ENCODE data around the gene APP.
"Not testable (repeated sequence)": the region's sequence is repeated elsewhere in the genome, so short reads cannot be mapped to it uniquely, and the experiment has no call there.

Gene APP

DNA sequence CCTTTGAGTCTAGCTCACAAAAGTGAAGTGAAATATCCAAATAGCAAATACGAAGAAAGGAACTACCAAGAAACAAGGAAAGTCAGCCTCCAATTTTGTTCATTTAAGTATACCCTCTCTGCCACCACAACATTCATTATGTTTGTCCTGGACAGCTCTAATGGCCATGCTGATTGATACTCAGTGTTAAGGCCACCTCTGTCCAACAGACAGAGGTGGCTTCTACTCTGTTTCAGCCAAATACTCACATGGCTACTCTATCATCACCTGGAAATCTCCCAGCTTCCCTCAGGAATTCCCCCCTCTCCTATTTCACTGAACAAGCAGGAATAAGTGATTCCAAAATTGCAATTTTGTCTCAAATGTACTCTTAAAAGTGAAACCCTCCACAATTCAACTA is 10.7 kb downstream of the APP start:
- no peak for DNase-seq

DNA sequence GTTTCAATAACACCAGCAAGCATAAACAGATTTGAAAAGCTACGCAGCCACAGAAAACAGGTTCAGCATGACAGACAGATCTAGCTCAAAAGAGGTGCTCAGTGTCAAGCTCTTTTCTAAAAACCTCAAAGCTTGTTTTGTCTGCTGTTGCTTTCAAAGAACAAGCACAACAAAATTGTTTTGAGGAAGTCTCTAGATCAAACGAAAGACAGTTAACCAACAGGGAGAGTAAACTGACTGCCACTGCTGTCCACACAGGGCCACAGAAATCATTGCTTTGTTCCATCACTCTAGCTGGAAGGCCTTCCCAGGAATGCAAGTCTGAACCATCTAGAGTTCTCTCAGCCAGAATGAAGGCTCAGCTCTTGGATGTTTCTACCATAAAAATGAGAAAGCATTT is 12.8 kb downstream of the APP start:
- no peak for DNase-seq

DNA sequence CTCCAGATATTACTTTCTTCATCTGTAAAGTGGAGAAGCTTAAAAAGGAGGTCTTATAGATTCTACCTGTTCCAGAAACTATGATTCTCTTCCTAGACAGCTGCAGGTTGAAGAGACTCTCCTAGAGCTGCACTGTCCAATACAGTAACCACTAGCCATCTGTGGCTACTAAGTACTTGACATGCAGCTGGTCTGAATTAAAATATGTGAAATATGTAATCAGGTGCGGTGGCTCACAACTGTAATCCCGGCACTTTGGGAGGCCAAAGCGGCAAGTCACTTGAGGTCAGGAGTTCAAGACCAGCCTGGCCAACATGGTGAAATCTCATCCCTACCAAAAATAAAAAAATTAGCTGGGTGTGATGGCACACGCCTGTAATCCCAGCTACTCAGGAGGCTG is 15.8 kb downstream of the APP start:
- no peak for DNase-seq

DNA sequence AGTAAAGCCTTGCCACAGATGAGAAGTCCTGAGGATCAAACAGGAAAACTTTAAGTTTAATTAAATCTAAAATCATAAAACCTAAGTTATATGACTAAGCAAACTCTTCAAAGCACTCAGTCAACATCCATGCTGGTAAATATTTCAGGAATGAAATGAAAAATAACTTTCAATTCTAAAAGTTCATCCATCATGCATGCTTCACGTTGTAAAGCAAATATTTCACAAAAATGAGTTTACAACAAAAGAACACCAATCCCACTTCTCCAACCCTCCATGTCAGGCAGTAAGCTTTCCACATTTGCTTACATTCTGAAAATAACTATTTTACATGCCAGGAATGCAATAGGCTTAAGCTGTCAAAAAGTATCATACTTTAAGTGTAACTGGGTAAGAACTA is 16.8 kb downstream of the APP start:
- DNase-seq: no peak

DNA sequence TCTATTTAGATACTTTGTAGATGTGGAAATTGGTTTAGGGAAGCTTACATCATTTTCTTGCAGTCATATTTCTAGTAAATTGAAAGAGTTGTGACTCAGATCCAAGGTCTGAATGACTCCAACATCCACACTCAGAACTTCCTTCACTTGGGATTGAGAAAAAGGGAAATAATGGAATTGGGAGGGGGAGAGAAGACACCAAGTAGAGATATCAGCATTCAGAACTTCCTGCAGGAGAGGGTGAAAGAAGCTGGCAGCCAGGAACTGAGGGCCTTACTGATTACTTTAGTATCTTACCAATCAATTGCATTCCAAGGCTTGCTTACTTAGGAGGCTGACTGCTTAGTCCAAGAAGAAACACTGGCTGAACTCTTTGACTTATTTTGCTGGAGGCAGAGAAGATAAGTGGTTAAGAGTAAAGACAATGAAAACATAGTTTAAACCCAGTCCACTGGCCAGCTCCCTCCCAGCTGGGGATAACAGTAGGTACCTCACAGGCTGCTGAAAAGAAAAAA is 21.7 kb downstream of the APP start:
- DNase-seq: no peak

DNA sequence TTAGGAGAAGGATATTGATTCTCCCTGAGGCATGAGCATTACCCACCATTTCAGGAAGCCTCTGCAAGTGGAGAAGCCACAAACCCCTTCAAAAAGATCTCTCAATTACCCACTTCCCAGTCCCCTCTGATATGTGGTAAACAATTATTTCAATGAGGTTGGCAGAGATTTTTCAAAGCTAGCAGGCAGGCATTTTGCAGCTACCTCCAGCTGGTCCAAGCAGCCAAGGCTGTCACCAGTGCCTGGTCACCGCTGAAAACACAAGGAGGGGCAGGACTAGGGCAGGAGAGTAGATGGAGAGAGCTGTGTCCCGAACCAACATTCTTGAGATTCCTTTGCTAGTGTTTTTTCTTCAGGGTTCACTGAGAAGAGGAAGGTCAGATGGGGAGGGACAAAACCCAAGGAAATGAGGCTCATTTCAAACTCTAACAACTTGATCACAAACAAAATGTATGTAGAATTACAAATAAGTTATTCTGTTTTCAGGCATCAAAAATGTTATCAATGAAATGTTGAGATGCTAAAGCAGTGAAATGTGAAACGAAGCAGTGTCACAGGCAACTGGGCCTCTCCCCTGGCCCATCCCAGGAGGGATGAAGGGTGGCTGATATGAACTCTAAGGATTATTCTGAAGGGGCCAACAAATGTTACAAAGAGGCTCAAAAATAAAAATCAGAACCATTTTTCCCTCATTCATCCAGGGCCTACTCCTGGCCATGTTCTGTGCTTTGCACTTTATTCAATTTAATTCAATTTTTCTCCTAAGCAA is 22.3 kb downstream of the APP start:
- no peak for DNase-seq

DNA sequence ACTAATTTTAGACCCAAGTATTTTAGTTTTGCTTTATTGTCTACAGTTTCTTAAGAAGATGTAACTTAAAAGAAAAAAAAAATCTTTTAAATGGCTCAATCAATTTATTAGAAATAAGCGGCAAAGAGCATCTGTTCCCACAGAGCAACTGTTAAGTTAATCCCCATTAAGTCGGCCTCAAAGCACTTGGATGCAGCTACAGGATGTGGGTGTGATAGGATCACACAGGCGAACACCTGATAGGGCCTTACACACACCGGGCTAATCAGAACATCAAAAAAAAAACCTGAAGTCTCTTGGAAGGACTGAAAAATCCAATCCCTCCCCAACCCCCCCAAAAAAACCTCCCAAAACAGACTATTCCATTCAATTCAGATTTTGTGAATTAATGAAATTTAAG is 23.0 kb downstream of the APP start:
- DNase-seq: no peak

DNA sequence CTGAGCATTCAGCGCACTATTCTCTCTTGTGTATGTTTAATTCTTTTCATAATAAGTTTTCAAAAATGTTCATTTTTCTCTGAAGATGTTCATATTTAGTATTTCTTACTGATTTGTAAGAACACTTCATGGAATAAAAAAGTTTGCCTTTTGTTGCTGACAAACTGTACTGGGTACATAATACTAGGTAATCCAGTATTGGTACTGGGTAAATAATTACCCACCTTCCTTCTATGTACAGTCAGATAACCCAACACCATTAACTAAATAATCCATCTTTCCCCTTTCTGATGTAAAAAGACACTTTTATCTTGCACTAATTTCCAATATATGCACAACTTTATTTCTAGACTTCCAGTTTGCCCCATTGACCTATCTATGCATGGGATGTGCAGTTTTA is 23.9 kb downstream of the APP start:
- DNase-seq: no peak

DNA sequence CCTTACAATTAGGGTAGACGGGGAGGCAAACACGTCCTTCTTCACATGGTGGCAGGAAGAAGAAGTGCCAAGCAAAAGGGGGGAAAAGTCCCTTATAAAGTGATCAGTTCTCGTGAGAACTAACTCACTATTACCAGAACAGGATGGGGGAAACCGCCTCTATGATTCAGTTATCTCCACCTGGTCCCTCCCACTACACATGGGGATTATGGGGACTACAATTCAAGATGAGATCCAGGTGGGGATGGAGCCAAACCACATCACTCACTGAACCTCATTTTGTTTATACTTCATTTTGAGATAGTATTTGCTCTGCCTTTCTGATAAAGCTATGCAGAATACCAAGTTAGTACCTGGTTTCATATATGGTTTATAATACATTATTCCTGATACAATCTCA is 26.5 kb downstream of the APP start:
- no peak for DNase-seq

DNA sequence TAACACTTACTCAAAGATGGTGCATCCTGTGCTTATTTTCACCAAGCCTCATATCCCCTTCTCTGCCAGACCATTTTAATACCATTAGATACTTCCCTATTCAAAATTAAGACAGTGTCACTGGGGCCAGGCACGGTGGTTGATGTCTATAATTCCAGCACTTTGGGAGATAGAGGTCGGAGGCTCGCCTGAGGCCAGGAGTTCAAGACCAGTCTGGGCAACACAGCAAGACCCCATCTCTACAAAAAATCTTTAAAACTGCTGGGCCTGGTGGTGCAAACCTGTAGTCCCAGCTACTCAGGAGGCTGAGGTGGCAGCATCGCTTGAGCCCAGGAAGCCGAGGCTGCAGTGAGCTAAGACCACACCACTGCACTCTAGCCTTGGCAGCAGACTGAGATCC is 28.2 kb downstream of the APP start:
- no peak for DNase-seq

DNA sequence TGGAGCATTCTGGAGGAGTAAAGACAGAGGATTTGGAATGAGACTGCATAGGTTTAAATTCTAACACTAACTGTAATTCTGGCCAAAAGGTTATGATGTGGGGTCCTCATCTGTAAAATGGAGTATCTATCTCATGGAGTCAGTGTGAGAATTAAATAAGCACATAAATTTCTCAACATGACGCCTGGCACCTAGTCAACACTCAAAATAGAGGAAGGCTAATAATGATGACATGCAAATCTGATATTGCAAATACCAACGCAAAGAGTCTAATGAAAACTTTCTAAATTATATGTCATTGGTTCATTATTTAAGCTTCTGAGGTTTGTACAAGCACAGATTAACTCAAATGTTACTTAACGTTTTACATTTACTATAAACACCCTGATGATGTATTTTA is 29.6 kb downstream of the APP start:
- DNase-seq: no peak

DNA sequence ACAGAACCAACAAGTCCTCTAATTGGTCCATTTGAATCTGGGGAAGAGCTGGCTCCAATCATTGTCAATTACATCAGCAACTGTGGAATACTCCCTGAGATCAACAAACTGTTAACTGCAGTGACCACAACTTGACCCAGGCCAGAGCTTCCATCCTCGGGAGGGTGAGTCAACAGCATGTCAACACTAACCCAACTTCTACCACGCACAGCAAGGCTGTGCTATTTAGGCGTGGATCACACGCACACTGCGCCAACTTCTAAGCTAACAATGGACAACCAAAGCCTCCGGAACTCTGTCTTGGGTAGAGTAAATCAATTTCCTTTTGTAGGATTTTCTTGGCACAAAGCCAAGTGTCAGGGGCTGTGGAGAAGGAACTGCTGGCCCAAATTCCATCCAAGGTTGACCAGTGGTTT is 30.4 kb downstream of the APP start:
- DNase-seq: no peak

DNA sequence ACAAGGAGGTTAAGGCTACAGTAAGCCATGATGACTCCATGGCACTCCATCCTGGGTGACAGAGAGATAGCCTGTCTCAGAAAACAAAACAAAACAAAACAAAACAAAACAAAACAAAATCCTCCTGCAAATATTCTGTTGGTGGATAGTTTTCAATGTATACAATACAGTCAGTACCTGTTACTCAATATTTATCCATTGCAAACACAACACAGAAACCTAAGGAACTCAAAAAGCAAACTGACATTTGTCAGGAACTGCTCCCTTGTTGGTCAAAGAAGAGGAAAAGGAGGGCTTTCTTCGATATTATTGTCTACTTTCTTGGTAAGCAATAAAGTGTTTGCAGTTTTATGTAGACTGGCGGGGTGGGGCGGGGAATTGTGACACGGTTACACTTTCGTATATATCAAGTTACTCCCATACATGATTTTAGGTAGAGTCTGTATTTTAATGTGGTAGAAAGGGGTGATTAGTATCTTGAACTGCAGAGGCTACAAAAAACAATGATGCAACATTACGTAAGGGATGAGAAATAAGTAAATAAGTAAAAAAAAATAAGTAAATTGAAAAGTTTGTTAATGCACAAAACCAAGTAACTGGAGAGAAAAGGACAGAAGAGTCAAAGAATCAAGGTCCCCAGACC is 31.8 kb downstream of the APP start:
- DNase-seq: no peak

DNA sequence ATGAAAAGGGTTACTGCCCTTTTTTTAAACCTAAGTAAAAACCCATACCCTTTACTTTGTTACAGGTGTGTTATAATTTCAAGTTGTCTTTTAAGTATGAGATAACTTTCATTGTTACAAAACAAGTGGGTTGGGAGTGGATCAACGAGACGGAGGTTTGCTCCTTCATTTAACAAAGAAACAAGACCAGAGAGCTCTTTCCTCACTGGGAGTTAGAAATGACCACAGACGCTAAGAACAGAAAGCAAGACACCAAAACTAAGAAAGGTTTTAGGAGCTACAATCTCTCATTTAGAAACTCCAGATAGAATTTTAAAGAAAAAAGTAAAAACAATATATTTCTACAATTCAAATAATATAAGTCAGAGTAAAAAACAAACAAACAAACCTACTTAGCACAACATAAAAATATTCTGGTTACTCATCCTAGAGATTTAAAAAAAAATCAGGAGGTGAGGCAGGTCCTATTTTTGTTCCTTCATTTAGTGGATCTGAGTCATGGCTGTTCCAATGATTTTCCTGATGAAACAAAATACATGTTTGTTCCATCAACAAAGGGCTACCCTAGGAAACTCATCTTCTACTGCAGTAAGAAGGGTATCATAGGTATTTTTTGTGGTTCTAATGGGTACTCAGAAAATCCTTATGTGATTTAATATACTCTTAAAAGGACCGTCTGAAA is 33.0 kb downstream of the APP start:
- DNase-seq: no peak

DNA sequence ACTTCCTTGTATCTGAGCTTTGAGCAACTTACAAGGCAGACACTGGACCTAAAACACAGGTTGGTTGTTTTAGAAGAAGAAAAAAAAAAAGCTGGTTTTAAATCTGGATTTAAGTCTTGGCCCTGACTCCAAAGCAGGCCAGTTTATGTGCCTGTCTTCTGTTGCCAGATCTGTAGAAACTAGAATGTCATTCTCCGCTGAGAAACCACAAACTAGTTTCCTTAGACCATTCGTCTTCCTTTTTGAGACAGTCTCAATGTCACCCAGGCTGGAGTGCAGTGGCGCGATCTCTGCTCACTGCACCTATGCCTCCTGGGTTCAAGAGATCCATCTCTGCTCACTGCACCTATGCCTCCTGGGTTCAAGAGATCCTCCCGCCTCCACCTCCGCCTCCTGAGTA is 33.9 kb downstream of the APP start:
- no peak for DNase-seq

DNA sequence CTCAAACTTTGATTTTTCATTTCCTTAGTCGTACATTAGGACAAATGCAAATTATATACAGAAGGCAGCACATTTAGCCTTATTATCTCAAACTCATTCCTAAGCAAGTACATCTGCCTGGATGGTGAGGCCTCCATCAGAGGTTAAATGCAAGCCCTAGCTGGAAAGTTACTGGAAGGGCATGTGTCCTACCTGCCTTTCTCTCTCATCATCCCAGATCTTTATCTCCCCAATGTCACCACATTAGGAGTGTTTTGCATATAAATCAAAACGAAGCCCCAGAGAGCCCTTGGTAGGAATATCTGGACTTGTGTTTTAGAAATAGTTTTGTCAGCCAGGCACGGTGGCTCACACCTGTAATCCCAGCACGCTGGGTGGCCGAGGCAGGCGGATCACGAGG is 35.0 kb downstream of the APP start:
- DNase-seq: no peak

DNA sequence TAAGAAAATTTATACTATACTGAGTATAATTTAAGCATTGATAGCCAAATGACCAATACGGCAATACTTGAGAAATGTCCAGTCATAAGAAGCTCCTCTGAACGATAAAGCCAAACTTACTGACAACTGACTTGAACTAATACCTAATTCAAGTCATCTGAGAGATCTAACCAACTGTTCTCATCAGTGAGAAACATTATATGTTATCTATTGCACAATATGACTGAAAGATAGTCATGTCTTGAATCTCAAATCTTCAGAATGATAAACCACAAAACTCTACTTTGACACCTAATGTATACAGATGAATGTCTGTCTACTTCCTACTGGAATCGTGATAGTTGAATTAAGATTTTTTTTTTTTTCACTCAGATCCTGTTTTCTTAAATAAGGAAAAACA is 39.0 kb downstream of the APP start:
- DNase-seq: no peak

DNA sequence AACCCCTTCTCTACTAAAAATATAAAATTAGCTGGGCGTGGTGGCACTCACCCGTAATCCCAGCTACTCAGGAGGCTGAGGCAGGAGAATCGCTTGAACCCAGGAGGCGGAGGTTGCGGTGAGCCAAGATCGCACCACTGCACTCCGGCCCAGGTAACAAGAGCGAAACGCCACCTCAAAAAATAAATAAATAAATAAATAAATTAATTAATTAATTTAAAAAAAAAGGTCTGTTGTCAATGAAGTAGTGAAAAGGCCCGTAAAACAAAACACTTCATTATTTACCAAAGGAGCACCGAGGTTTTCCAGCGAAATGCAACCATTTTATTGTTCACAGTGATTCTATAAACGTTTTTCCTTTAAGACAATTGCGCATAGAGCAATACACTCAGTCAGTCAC is 39.5 kb downstream of the APP start:
- DNase-seq: not testable (repeated sequence)

DNA sequence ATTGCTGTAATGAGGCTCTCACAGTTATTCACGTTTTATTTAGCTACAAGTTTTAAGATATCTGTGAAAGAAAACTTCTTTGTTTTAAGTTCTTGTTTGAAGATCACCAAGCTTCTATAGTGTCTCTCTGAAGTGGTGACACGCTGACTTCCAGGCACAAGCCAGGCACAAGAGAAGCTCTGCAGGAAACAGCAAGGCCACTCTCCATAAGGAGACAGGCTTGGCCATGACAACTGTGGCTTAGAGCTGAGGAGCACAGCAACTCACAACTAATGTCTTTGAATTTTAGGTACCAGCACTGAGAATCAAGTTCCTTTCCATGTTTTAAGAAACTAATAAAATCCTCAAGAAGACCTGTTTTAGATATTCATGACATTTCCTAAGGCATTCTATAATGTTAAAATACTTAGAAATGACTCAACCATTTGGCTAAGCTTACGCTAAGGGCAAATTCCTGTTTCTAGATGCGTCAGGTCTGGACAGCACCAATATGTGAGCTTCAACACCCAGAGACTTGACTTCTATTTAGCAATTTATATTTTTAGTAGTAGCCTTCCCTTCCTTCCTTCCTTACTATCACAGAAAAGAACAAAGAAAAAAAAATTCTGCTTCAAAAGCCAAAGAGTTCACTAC is 40.2 kb downstream of the APP start:
- DNase-seq: no peak

DNA sequence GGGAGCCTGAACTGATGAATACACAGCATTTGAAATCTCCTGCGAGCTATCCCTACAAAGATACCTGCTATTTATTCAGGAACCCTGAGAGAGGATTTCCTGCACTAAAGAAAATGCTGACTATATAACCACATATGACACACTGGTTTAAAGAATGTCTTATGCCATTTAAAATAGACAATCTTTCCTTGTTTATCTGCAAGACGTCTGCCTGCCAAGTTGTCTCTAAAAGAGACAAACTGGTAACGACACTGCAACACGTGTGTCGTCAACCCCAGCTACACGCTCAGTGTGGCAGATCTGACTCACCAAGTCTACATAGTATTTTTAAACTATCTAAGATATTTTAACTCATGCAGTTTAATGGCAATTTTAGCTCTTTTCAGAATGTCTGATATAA is 42.7 kb downstream of the APP start:
- DNase-seq: no peak

DNA sequence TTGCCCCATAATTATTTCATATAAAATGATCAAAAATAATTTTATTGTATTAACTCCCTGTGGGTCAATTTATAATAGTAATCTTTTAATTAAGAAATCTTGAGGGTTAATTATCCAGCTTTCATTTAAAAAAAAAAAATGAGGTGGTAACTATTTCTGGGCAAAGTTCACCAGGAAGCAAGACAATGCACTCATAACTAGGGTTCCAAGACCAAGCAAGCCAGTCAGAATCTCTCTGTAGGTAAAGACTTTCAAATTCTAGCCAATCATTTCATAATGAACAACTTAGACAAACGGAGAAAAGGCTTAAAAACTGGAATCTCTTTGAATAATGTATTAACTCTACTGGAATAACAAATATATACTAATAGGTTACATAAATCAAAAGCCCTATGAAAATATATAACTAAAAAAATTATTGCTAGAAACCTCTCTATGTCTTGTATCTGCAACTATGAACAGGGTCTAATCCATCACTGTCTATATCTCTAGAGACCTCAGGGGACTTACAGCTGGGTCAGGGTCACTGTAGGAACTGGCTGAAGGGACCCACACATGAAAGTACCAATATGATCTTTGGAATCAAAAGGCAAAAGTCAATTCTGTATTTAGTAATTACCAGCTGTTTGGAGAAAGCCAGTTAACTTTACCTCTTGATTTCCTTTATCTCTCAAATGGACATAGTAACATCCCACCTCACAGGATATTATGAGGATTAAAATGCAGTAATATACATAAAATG is 43.3 kb downstream of the APP start:
- DNase-seq: no peak

DNA sequence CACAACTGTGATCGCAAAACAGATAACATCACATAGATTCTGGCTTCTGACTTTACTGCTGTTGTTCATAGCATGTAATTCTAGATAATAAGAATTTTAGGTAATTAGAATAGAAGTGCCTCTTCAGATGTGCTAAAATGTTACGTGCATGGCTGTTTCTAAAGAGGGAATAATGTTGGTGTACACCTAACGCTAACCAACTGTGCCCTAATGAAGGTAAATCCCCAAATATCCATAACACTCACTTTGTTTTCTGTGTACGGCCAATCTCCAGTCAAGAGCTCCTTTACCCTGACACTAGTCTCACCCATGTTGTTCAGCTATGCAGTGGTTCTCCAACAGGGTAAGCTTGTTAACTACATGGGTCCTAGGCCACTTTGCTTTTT is 44.4 kb downstream of the APP start:
- no peak for DNase-seq
